Measurements from ENCODE around the gene C11orf42.

C11orf42 gene

DNA sequence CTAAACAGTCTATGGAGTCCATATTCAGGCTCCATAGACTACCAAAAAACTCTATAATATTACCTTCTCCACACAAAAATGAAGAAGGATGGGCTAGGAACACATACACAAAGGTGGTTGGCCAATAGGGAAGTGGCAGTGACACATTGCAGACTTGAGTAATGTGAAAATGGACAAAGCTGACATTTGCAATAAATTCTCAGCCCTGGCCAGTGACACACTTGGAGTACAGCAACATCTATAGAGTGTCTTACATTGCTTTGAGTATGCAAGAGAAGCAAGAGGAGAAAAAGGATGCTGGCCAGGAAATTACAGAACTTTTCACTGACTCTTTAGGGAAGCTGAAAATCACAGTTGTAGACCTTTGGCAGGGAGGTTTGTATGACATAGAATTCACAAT lies 13.6 kb upstream of the C11orf42 start:
- POLR2A ChIA-PET: no interaction called here
- CTCF ChIA-PET: no interaction called here
- H3K36me3 ChIP-seq (ENCODE audit: control insufficient read depth in 2 of 2, insufficient read depth in 1 of 2, low read length in 2 of 2): no peaks in the 10 kb centered on the region
- no peak for TF ChIP-seq ZNF514 (tag by site-specific recombination; IDR thresholded peaks at IDR 0.05)
- TF ChIP-seq ZFP37 (tag by site-specific recombination; IDR thresholded peaks at IDR 0.05): no peak
- no peak for TF ChIP-seq ZNF239 (tag by site-specific recombination; IDR thresholded peaks at IDR 0.05)
- no peak for TF ChIP-seq GLI2 (tag by site-specific recombination; IDR thresholded peaks at IDR 0.05; ENCODE audit: borderline replicate concordance, low read depth)
- TF ChIP-seq ZNF76 (tag by site-specific recombination; IDR thresholded peaks at IDR 0.05; ENCODE audit: borderline replicate concordance, low read depth): no peak
- no peaks in the 10 kb centered on the region for H3K9me3 ChIP-seq (ENCODE audit: control insufficient read depth, insufficient read depth, low read depth, low read length)
- H3K4me1 ChIP-seq (ENCODE audit: control insufficient read depth, insufficient read depth, low read length): no peaks in the 10 kb centered on the region
- H3K4me3 ChIP-seq (ENCODE audit: low read depth, low read length): no peak overlapping the region
- no peak overlapping the region for H3K27ac ChIP-seq (ENCODE audit: extremely low read depth, low read depth, low read length)

GRCh38 chr11:6194065-6194581 lies 11.2 kb upstream of the C11orf42 start:
- Histone ChIP-seq H3K4me3 (ENCODE audit: low read depth, low read length) (no peak overlapping the region), H3K36me3 (ENCODE audit: control insufficient read depth in 2 of 2, insufficient read depth in 1 of 2, low read length in 2 of 2) (no peaks in the 10 kb centered on the region), H3K9me3 (ENCODE audit: control insufficient read depth, insufficient read depth, low read depth, low read length) (no peaks in the 10 kb centered on the region), H3K4me1 (ENCODE audit: control insufficient read depth, insufficient read depth, low read length) (no peaks in the 10 kb centered on the region), H3K27ac (ENCODE audit: extremely low read depth, low read depth, low read length) (no peak overlapping the region)
- TF ChIP-seq SETDB1 (IDR thresholded peaks at IDR 0.05; ENCODE audit: insufficient read length, low read length) (no peak), ZSCAN30 (tag by site-specific recombination; IDR thresholded peaks at IDR 0.05) (no peak), ZNF335 (tag by site-specific recombination; conservative IDR thresholded peaks at IDR 0.05) (no peak), ZBTB7A (tag by site-specific recombination; IDR thresholded peaks at IDR 0.05; ENCODE audit: low read depth) (no peak), KLF7 (tag by site-specific recombination; IDR thresholded peaks at IDR 0.05; ENCODE audit: borderline replicate concordance) (no peak), GLIS1 (tag by site-specific recombination; IDR thresholded peaks at IDR 0.05) (no peak)
- CTCF ChIA-PET: no interaction called here
- POLR2A ChIA-PET: no interaction called here

DNA sequence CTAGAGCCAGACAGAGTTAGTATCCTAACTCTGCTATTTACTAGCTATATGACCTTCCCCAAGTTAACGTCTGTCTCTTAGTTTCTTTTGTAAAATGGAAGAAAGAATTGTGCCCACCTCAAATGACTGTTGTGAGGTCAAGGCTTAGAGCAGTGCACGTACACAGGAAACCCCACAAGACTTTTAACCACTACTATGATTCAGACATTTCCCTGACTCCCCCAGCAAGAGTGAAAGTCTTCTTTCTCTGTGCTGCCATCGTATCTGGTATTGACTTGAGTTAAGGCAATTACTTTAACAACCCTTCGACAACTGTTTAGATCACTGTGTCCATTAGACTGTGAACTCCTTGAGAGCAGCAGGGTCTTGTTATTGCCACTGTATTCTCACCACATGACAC lies 9.0 kb upstream of the C11orf42 start:
- TF ChIP-seq ZNF175 (tag by site-specific recombination; IDR thresholded peaks at IDR 0.05) (no peak), ZNF560 (tag by site-specific recombination; IDR thresholded peaks at IDR 0.05; ENCODE audit: borderline replicate concordance) (no peak), HOXD13 (CRISPR knock-in tag; IDR thresholded peaks at IDR 0.05; ENCODE audit: borderline replicate concordance) (no peak), ZBTB17 (tag by site-specific recombination; IDR thresholded peaks at IDR 0.05) (no peak)
- TF ChIP-seq, protein P1, sequence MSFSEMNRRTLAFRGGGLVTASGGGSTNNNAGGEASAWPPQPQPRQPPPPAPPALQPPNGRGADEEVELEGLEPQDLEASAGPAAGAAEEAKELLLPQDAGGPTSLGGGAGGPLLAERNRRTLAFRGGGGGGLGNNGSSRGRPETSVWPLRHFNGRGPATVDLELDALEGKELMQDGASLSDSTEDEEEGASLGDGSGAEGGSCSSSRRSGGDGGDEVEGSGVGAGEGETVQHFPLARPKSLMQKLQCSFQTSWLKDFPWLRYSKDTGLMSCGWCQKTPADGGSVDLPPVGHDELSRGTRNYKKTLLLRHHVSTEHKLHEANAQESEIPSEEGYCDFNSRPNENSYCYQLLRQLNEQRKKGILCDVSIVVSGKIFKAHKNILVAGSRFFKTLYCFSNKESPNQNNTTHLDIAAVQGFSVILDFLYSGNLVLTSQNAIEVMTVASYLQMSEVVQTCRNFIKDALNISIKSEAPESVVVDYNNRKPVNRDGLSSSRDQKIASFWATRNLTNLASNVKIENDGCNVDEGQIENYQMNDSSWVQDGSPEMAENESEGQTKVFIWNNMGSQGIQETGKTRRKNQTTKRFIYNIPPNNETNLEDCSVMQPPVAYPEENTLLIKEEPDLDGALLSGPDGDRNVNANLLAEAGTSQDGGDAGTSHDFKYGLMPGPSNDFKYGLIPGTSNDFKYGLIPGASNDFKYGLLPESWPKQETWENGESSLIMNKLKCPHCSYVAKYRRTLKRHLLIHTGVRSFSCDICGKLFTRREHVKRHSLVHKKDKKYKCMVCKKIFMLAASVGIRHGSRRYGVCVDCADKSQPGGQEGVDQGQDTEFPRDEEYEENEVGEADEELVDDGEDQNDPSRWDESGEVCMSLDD (tag by site-specific recombination; IDR thresholded peaks at IDR 0.05): no peak
- no peaks in the 10 kb centered on the region for H3K9me3 ChIP-seq (ENCODE audit: control insufficient read depth, insufficient read depth, low read depth, low read length)
- ChIA-PET POLR2A (no interaction called here), CTCF (interaction anchor here (0.8 kb wide), 1 partner anchor 31 kb away, joined by 3 read pairs; no protein-coding TSS in a partner anchor)
- no peaks in the 10 kb centered on the region for H3K4me1 ChIP-seq (ENCODE audit: control insufficient read depth, insufficient read depth, low read length)
- no peak overlapping the region for H3K27ac ChIP-seq (ENCODE audit: extremely low read depth, low read depth, low read length)
- no peaks in the 10 kb centered on the region for H3K36me3 ChIP-seq (ENCODE audit: control insufficient read depth in 2 of 2, insufficient read depth in 1 of 2, low read length in 2 of 2)
- H3K4me3 ChIP-seq (ENCODE audit: low read depth, low read length): no peak overlapping the region

GRCh38 chr11:6197466-6198200 lies 7.7 kb upstream of the C11orf42 start:
- H3K27ac ChIP-seq (ENCODE audit: extremely low read depth, low read depth, low read length): no peak overlapping the region
- ChIA-PET POLR2A (no interaction called here), CTCF (interaction anchor here (0.6 to 1.5 kb wide), 2 partner anchors 61 to 174 kb away, joined by 3 read pairs; no protein-coding TSS in a partner anchor)
- H3K4me3 ChIP-seq (ENCODE audit: low read depth, low read length): no peak overlapping the region
- no peaks in the 10 kb centered on the region for H3K9me3 ChIP-seq (ENCODE audit: control insufficient read depth, insufficient read depth, low read depth, low read length)
- H3K36me3 ChIP-seq (ENCODE audit: control insufficient read depth in 2 of 2, insufficient read depth in 1 of 2, low read length in 2 of 2): no peaks in the 10 kb centered on the region
- H3K4me1 ChIP-seq (ENCODE audit: control insufficient read depth, insufficient read depth, low read length): no peaks in the 10 kb centered on the region
- TF ChIP-seq ZFHX2 (tag by site-specific recombination; conservative IDR thresholded peaks at IDR 0.05) (no peak), REST (tag by site-specific recombination; IDR thresholded peaks at IDR 0.05) (no peak), PRDM4 (tag by site-specific recombination; IDR thresholded peaks at IDR 0.05) (no peak), ZNF747 (tag by site-specific recombination; IDR thresholded peaks at IDR 0.05) (no peak)

Data from HEK293 (cell line).